K562 (cell line): ENCODE measurements around the gene ASIP. TPM values are rescaled to one million over a fixed set of nuclear protein-coding genes. Genes with fewer than 3 reads are reported as not detected.

Source experiments
- BRF1 ChIP-seq: IDR thresholded peaks from 3 replicates; pipeline ENCODE4 v1.6.1; 2011; ENCODE audit warnings: borderline replicate concordance, mild to moderate bottlenecking; ENCODE audit not compliant: insufficient read length; ENCODE audit errors: extremely low read depth
- DACH1 ChIP-seq: fragments of 450-650 bp; IDR thresholded peaks from 2 replicates; pipeline ENCODE4 v1.6.1; 2018; ENCODE audit not compliant: partially characterized antibody
- ETV5 ChIP-seq: sonication (generic); formaldehyde crosslinking; IDR thresholded peaks from 2 replicates; pipeline ENCODE4 v1.4.0; 2020; ENCODE audit warnings: low read depth, mild to moderate bottlenecking, missing genetic modification reagents
- FIP1L1 ChIP-seq: fragments of 200-400 bp; formaldehyde crosslinking; IDR thresholded peaks from 2 replicates; pipeline ENCODE4 v1.6.1; 2018; ENCODE audit warnings: mild to moderate bottlenecking, low read depth, low read length; ENCODE audit not compliant: poor library complexity, severe bottlenecking
- JUNB ChIP-seq: fragments of 450-650 bp; formaldehyde crosslinking; conservative IDR thresholded peaks from 2 replicates; pipeline ENCODE4 v1.4.0; 2020; ENCODE audit warnings: mild to moderate bottlenecking
- KDM2B ChIP-seq: fragments of 250-450 bp; sonication (Bioruptor Pico); IDR thresholded peaks from 2 replicates; pipeline ENCODE4 v1.8.0; 2021; ENCODE audit warnings: mild to moderate bottlenecking, moderate library complexity
- MYBL2 ChIP-seq, 2 experiments: fragments of 450-650 bp in 1 of 2; sonication (generic) in 1 of 2; formaldehyde crosslinking in 1 of 2; IDR thresholded peaks; 2 replicates each; pipeline versions ENCODE4 v1.6.1 to v1.8.1; 2017 to 2022; ENCODE audit warnings: borderline replicate concordance in 1 of 2, inconsistent platforms in 1 of 2, low read depth in 1 of 2, mild to moderate bottlenecking in 1 of 2, missing genetic modification reagents in 1 of 2, moderate library complexity in 1 of 2
- NCOA4 ChIP-seq: fragments of 450-650 bp; IDR thresholded peaks from 2 replicates; pipeline ENCODE4 v1.6.1; 2018; ENCODE audit warnings: mild to moderate bottlenecking; ENCODE audit not compliant: partially characterized antibody
- NR2C2 ChIP-seq, 2 experiments: fragments of 200-800 bp in 1 of 2; sonication (Bioruptor generic) in 1 of 2; sonication (generic) in 1 of 2; formaldehyde crosslinking in 1 of 2; IDR thresholded peaks; 2 replicates each; pipeline versions ENCODE4 v1.6.1 to v1.8.0; 2016 to 2022; ENCODE audit warnings: mild to moderate bottlenecking in 1 of 2, missing compliant biosample characterization in 1 of 2, missing genetic modification characterization in 1 of 2, missing genetic modification reagents in 1 of 2
- PHF21A ChIP-seq: fragments of 450-650 bp; IDR thresholded peaks from 2 replicates; pipeline ENCODE4 v1.6.1; 2017; ENCODE audit warnings: low read depth, borderline replicate concordance
- POLR3A ChIP-seq: IDR thresholded peaks from 2 replicates; pipeline ENCODE4 v1.6.1; 2011; ENCODE audit warnings: borderline replicate concordance, mild to moderate bottlenecking, moderate library complexity; ENCODE audit not compliant: insufficient read length, insufficient read depth; ENCODE audit errors: extremely low read depth
- SMAD3 ChIP-seq: fragments of 450-650 bp; formaldehyde crosslinking; conservative IDR thresholded peaks from 2 replicates; pipeline ENCODE4 v1.4.0; 2020; ENCODE audit warnings: mild to moderate bottlenecking
- TAL1 ChIP-seq: fragments of 450-650 bp; IDR thresholded peaks from 2 replicates; pipeline ENCODE4 v1.6.1; 2016; ENCODE audit warnings: mild to moderate bottlenecking
- TEAD1 ChIP-seq, 2 experiments: fragments of 450-650 bp in 1 of 2; sonication (generic) in 1 of 2; formaldehyde crosslinking; IDR thresholded peaks; 2 replicates each; pipeline versions ENCODE4 v1.4.0 to v1.8.0; 2020 to 2022; ENCODE audit warnings: mild to moderate bottlenecking in 2 of 2, missing genetic modification reagents in 1 of 2
- ZKSCAN1 ChIP-seq: fragments of 150-350 bp; IDR thresholded peaks from 2 replicates; pipeline ENCODE4 v1.6.1; 2016; ENCODE audit warnings: low read depth, low read length
- ZNF408 ChIP-seq: fragments of 250-450 bp; sonication (Bioruptor Pico); IDR thresholded peaks from 2 replicates; pipeline ENCODE4 v1.4.0; 2020; ENCODE audit warnings: low read depth, mild to moderate bottlenecking, moderate library complexity
- ZNF699 ChIP-seq: fragments of 250-450 bp; sonication (Bioruptor Pico); IDR thresholded peaks from 2 replicates; pipeline ENCODE4 v1.8.0; 2021; ENCODE audit warnings: mild to moderate bottlenecking, moderate library complexity; ENCODE audit not compliant: insufficient replicate concordance
- ZSCAN32 ChIP-seq: fragments of 450-650 bp; formaldehyde crosslinking; IDR thresholded peaks from 2 replicates; pipeline ENCODE4 v1.4.0; 2020; ENCODE audit warnings: mild to moderate bottlenecking, moderate library complexity
- polyA plus RNA-seq, 8 experiments: library from polyadenylated mRNA; depleted of rRNA in 4 of 8; stranded (reverse) in 5 of 8; unstranded in 3 of 8; fragments of >200 nt; fragmentation: Nextera tagmentation in 2 of 8; fragmentation: Illumina TruSeq in 1 of 8; extraction: Ambion mirVana in 2 of 8; extraction: Trizol in 1 of 8; gene quantifications; 2 replicates each; pipeline versions ENCODE4 v1.2.1 to v1.2.3, GENCODE V29; 2011 to 2014; ENCODE audit warnings: inconsistent platforms in 1 of 8, missing spikeins in 1 of 8
- total RNA-seq, 7 experiments: library from RNA; depleted of rRNA in 6 of 7; stranded (reverse); fragments of >200 nt in 6 of 7; fragmentation: Illumina TruSeq in 2 of 7; extraction: Trizol in 2 of 7; gene quantifications; 2 replicates each; pipeline versions ENCODE4 v1.2.1 to v1.2.3, GENCODE V29; 2011 to 2021; ENCODE audit warnings: low replicate concordance in 1 of 7
- TF ChIP-seq, protein P1 (sequence below): fragments of 450-650 bp; IDR thresholded peaks from 2 replicates; pipeline ENCODE4 v1.6.1; 2017; ENCODE audit warnings: mild to moderate bottlenecking, moderate library complexity
- TF ChIP-seq, protein P2 (sequence below): sonication (generic); formaldehyde crosslinking; IDR thresholded peaks from 2 replicates; pipeline ENCODE4 v1.8.0; 2022; ENCODE audit warnings: mild to moderate bottlenecking, missing genetic modification reagents, borderline replicate concordance
- TF ChIP-seq, protein P3 (sequence below): fragments of 200-400 bp; formaldehyde crosslinking; IDR thresholded peaks from 2 replicates; pipeline ENCODE4 v1.6.1; 2017; ENCODE audit warnings: mild to moderate bottlenecking, low read depth, low read length, moderate library complexity

ASIP gene
- total and polyA plus RNA-seq, 9 of the 15 experiments (the other 6 are each of a cell fraction or from before 2014, with no cell fraction given) = not detected

DNA sequence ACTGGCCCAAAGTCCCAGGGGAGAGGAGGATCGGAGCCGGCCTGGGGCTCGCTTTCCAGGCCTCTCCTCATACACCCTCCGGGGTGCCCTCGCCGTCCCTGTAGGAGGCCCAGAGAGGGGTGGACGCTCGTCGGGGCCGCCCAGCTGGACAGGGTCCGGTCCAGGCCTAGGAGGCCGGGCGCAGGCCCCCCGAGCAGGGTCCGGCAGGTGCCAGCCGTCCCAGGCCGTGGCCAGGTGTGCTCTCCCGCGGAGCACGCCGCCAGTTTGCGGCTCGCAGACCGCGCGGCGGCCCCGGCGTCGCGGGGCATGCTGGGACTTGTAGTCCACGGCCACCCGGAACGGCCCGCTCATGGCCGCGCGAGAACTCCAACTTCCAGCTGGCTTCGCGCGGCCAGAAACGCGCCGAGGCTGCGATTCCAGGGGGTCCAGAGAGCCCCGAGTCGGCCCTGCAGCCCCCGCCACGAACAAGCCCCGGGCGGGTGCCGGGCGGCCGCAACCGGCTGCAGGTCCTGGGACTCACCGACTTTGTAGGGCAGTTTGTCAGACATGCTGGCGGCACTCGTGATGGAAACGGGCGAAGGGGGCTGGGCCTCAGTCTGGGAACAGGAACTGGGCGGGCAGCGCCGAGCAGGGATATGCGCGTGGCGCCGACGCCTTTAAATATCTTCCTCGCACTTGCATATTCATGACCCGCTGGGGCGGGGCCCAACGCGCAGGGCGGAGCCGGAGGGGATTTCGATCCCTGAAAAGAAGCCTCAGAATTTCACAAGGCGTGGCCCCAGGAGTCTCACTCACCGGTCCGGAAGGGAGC is 61.7 kb downstream of the ASIP start, which contains the start of gene AHCY (continued):
- TF ChIP-seq TAL1 (no peak), KDM2B (peak; percentile 72; the same call in 1 of the 2 replicates), JUNB (CRISPR knock-in tag) (no peak), ZKSCAN1 (no peak), TEAD1 (CRISPR knock-in tag; IDR thresholded peaks at IDR 0.05) (0 out of 4 replicates have a peak, but pooled peaks have one; percentile 9 to 60), DACH1 (peak; percentile 52), POLR3A (no peak), ZNF408 (CRISPR knock-in tag) (no peak), SMAD3 (CRISPR knock-in tag) (no peak), MYBL2 (IDR thresholded peaks at IDR 0.05; ENCODE audit: low read depth) (no peak), MYBL2 (CRISPR knock-in tag; IDR thresholded peaks at IDR 0.05; ENCODE audit: borderline replicate concordance) (no peak), ZSCAN32 (CRISPR knock-in tag) (no peak), ZNF699 (CRISPR knock-in tag) (no peak), NCOA4 (no peak), ETV5 (CRISPR knock-in tag) (peak; percentile 71), PHF21A (no peak), NR2C2 (CRISPR knock-in tag; IDR thresholded peaks at IDR 0.05) (peak; percentile 66; the same call in 1 of the 2 replicates), NR2C2 (tag; IDR thresholded peaks at IDR 0.05) (peak; percentile 82), BRF1 (no peak), FIP1L1 (peak; percentile 68)
- TF ChIP-seq, protein P1, sequence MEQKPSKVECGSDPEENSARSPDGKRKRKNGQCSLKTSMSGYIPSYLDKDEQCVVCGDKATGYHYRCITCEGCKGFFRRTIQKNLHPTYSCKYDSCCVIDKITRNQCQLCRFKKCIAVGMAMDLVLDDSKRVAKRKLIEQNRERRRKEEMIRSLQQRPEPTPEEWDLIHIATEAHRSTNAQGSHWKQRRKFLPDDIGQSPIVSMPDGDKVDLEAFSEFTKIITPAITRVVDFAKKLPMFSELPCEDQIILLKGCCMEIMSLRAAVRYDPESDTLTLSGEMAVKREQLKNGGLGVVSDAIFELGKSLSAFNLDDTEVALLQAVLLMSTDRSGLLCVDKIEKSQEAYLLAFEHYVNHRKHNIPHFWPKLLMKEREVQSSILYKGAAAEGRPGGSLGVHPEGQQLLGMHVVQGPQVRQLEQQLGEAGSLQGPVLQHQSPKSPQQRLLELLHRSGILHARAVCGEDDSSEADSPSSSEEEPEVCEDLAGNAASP = no peak
- TF ChIP-seq, protein P2, sequence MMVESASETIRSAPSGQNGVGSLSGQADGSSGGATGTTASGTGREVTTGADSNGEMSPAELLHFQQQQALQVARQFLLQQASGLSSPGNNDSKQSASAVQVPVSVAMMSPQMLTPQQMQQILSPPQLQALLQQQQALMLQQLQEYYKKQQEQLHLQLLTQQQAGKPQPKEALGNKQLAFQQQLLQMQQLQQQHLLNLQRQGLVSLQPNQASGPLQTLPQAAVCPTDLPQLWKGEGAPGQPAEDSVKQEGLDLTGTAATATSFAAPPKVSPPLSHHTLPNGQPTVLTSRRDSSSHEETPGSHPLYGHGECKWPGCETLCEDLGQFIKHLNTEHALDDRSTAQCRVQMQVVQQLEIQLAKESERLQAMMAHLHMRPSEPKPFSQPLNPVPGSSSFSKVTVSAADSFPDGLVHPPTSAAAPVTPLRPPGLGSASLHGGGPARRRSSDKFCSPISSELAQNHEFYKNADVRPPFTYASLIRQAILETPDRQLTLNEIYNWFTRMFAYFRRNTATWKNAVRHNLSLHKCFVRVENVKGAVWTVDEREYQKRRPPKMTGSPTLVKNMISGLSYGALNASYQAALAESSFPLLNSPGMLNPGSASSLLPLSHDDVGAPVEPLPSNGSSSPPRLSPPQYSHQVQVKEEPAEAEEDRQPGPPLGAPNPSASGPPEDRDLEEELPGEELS (CRISPR knock-in tag) = peak; percentile 71; the same call in 1 of the 2 replicates
- TF ChIP-seq, protein P3, sequence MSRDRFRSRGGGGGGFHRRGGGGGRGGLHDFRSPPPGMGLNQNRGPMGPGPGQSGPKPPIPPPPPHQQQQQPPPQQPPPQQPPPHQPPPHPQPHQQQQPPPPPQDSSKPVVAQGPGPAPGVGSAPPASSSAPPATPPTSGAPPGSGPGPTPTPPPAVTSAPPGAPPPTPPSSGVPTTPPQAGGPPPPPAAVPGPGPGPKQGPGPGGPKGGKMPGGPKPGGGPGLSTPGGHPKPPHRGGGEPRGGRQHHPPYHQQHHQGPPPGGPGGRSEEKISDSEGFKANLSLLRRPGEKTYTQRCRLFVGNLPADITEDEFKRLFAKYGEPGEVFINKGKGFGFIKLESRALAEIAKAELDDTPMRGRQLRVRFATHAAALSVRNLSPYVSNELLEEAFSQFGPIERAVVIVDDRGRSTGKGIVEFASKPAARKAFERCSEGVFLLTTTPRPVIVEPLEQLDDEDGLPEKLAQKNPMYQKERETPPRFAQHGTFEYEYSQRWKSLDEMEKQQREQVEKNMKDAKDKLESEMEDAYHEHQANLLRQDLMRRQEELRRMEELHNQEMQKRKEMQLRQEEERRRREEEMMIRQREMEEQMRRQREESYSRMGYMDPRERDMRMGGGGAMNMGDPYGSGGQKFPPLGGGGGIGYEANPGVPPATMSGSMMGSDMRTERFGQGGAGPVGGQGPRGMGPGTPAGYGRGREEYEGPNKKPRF = no peak
